Subcutaneous adipose tissue (tissue), 4 donors: ENCODE data around the gene VIPAS39. TPM values are rescaled to one million over a fixed set of nuclear protein-coding genes. Genes with fewer than 3 reads are reported as not detected.

Source experiments
- CTCF ChIP-seq: fragments of 450-650 bp; IDR thresholded peaks from one replicate; pipeline ENCODE4 v1.5.1; 2016; ENCODE audit warnings: low read depth, mild to moderate bottlenecking, control low read depth, antibody characterized with exemption, moderate library complexity
- total RNA-seq, 4 donors: library from RNA; depleted of rRNA; stranded (reverse); fragments of >200 nt; gene quantifications; one replicate each; pipeline ENCODE4 v1.1.0, GENCODE V29; 2016

Gene VIPAS39
- total RNA-seq, 4 donors from 2014 or later, result 18.1 to 27.1 (median 24.3) TPM

GRCh38 chr14:77442196-77442595, 15.2 kb downstream of the VIPAS39 start:
- no peak for TF ChIP-seq CTCF

GRCh38 chr14:77439861-77440260, 17.5 kb downstream of the VIPAS39 start:
- no peak for TF ChIP-seq CTCF

- no peak for TF ChIP-seq CTCF
These were observed 18.8 kb downstream of the VIPAS39 start for GRCh38 chr14:77438596-77438995.

GRCh38 chr14:77436042-77436441, 21.4 kb downstream of the VIPAS39 start:
- TF ChIP-seq CTCF, result no peak

GRCh38 chr14:77426396-77426795, 31.0 kb downstream of the VIPAS39 start:
- no peak for TF ChIP-seq CTCF

- TF ChIP-seq CTCF, result no peak
These were observed 32.5 kb downstream of the VIPAS39 start for GRCh38 chr14:77424862-77425261.

GRCh38 chr14:77423423-77423822, 34.0 kb downstream of the VIPAS39 start, which contains the start of gene NOXRED1:
TSS of gene NOXRED1 (minus strand) at chr14:77423523. CDS start at chr14:77422889, 634 bp downstream.
- no peak for TF ChIP-seq CTCF
